ENCODE data around the gene KRTAP4-7.
"Not testable (repeated sequence)": the region's sequence is repeated elsewhere in the genome, so short reads cannot be mapped to it uniquely, and the experiment has no call there.

DNA sequence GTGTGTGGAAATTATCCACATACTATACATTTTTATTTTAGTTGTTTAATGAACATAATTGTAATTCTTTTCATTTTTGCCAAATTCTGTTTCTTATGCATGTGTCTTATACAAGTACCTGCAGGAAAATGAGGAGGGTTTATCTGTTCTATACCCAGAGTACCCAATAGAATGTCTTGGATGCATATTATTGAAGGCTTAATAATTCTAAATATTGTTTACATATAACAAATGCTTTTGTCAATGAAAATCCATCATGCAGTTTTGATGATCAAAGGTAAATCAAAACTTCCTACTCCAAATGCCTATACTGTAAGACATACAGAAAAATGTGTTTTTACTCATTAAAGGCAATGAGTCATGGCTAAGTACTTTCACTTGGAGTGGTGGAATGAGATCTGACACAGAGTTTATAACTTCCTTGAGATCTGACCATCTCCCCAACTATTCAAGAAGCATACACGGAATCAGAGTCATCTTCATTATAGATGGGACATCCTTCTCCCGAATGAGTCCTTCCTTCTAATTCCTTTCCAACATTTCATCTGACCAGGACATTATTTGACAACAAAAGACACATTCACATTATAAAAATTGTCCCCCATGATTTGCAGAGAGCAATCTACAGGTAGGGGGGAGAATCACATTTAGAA, 20.6 kb downstream of the KRTAP4-7 start:
- TF ChIP-seq, protein P1, sequence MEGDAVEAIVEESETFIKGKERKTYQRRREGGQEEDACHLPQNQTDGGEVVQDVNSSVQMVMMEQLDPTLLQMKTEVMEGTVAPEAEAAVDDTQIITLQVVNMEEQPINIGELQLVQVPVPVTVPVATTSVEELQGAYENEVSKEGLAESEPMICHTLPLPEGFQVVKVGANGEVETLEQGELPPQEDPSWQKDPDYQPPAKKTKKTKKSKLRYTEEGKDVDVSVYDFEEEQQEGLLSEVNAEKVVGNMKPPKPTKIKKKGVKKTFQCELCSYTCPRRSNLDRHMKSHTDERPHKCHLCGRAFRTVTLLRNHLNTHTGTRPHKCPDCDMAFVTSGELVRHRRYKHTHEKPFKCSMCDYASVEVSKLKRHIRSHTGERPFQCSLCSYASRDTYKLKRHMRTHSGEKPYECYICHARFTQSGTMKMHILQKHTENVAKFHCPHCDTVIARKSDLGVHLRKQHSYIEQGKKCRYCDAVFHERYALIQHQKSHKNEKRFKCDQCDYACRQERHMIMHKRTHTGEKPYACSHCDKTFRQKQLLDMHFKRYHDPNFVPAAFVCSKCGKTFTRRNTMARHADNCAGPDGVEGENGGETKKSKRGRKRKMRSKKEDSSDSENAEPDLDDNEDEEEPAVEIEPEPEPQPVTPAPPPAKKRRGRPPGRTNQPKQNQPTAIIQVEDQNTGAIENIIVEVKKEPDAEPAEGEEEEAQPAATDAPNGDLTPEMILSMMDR (IDR thresholded peaks at IDR 0.05) = not testable (repeated sequence)
- TF ChIP-seq POLR2AphosphoS5, POLR2A (IDR thresholded peaks at IDR 0.05): not testable (repeated sequence)
